ENCODE results near the gene HOXA3.

The HOXA3 gene

DNA sequence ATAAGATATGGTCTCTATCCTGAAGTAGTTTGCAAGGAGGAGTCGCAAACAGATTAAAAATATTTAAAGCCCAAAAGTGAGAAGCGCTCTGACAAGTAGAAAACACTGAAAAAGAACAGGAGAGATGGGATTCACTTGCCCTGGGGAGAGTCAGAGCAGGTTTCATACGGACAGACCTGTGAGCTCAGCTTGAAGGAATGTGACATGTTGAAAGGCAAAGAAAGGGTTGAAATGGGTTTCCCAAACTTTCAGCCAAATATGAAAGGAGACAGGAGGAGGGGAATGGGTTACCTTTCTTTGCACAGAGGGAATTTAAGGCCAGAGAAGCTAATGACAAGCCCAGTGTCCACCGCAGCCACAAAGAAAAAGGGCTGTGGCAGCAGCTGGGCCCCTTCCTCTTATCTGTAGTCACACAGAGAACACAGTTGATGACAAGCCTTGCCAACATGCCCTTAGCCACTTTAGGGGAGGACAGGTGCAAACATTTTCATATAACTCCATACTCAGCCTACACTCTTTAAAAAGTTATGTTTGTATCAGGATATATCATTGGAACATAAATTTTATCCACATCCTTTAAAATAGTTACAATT lies 71.4 kb downstream of the HOXA3 start:
- TF ChIP-seq SPI1 (IDR thresholded peaks at IDR 0.05; ENCODE audit: borderline replicate concordance, low read depth) (no peak), GABPA (IDR thresholded peaks at IDR 0.05; ENCODE audit: low read depth) (no peak), POLR2AphosphoS5 (IDR thresholded peaks at IDR 0.05; ENCODE audit: low read depth) (no peak)
- TF ChIP-seq, protein P1, sequence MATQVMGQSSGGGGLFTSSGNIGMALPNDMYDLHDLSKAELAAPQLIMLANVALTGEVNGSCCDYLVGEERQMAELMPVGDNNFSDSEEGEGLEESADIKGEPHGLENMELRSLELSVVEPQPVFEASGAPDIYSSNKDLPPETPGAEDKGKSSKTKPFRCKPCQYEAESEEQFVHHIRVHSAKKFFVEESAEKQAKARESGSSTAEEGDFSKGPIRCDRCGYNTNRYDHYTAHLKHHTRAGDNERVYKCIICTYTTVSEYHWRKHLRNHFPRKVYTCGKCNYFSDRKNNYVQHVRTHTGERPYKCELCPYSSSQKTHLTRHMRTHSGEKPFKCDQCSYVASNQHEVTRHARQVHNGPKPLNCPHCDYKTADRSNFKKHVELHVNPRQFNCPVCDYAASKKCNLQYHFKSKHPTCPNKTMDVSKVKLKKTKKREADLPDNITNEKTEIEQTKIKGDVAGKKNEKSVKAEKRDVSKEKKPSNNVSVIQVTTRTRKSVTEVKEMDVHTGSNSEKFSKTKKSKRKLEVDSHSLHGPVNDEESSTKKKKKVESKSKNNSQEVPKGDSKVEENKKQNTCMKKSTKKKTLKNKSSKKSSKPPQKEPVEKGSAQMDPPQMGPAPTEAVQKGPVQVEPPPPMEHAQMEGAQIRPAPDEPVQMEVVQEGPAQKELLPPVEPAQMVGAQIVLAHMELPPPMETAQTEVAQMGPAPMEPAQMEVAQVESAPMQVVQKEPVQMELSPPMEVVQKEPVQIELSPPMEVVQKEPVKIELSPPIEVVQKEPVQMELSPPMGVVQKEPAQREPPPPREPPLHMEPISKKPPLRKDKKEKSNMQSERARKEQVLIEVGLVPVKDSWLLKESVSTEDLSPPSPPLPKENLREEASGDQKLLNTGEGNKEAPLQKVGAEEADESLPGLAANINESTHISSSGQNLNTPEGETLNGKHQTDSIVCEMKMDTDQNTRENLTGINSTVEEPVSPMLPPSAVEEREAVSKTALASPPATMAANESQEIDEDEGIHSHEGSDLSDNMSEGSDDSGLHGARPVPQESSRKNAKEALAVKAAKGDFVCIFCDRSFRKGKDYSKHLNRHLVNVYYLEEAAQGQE (IDR thresholded peaks at IDR 0.05; ENCODE audit: insufficient replicate concordance, low read depth): no peak
- TF ChIP-seq, protein P2, sequence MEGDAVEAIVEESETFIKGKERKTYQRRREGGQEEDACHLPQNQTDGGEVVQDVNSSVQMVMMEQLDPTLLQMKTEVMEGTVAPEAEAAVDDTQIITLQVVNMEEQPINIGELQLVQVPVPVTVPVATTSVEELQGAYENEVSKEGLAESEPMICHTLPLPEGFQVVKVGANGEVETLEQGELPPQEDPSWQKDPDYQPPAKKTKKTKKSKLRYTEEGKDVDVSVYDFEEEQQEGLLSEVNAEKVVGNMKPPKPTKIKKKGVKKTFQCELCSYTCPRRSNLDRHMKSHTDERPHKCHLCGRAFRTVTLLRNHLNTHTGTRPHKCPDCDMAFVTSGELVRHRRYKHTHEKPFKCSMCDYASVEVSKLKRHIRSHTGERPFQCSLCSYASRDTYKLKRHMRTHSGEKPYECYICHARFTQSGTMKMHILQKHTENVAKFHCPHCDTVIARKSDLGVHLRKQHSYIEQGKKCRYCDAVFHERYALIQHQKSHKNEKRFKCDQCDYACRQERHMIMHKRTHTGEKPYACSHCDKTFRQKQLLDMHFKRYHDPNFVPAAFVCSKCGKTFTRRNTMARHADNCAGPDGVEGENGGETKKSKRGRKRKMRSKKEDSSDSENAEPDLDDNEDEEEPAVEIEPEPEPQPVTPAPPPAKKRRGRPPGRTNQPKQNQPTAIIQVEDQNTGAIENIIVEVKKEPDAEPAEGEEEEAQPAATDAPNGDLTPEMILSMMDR (IDR thresholded peaks at IDR 0.05; ENCODE audit: insufficient read depth, low read length): no peak
- no peak overlapping the region for H3K27ac ChIP-seq (replicated peaks)
- no peak overlapping the region for H3K4me3 ChIP-seq (replicated peaks; ENCODE audit: insufficient read depth, low read length)
- no peaks in the 10 kb centered on the region for H3K27me3 ChIP-seq (ENCODE audit: insufficient read depth, poor library complexity, severe bottlenecking)
- no peak for DNase-seq (ENCODE audit: low read depth in 1 of 2, low spot score in 1 of 2)

DNA sequence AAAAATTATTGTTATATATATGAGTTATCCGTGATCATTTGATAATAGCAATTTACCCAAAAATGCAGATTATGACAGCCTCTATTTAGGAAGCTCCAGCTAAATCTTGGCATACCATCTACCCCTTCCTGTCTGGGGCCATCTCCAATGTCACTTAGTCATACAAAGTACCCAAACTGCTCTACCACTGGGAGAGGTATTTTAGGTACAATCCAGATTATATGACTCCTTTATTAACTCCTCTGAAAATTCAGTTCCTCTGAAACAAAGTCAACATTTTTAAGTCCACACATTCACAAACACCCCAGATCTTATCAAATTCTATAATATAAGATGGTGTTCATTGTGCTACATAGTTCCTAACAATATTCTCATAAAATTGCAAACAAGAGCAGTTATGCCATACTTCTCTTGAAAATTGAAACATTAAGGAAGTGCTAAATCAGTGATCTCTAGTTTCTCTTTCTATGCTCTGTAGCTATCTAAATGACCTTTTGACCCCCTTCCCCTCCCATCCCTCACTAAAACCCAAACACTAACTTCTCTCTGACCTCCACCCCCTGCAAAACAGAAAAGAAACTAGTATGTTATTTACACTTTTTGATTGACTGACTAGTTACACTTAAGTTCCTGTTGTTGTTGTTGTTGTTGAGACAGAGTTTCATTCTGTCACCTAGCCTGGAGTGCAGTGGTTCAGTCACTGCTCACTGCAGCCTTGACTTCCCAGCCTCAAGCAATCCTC lies 73.0 kb downstream of the HOXA3 start:
- no peaks in the 10 kb centered on the region for H3K27me3 ChIP-seq (ENCODE audit: insufficient read depth, poor library complexity, severe bottlenecking)
- TF ChIP-seq, protein P1 (IDR thresholded peaks at IDR 0.05; ENCODE audit: insufficient replicate concordance, low read depth): no peak
- TF ChIP-seq GABPA (IDR thresholded peaks at IDR 0.05; ENCODE audit: low read depth): no peak
- no peak for TF ChIP-seq SPI1 (IDR thresholded peaks at IDR 0.05; ENCODE audit: borderline replicate concordance, low read depth)
- TF ChIP-seq, protein P2 (IDR thresholded peaks at IDR 0.05; ENCODE audit: insufficient read depth, low read length): no peak
- no peak for TF ChIP-seq POLR2AphosphoS5 (IDR thresholded peaks at IDR 0.05; ENCODE audit: low read depth)
- H3K4me3 ChIP-seq (replicated peaks; ENCODE audit: insufficient read depth, low read length): no peak overlapping the region
- no peak for DNase-seq (ENCODE audit: low read depth in 1 of 2, low spot score in 1 of 2)
- no peak overlapping the region for H3K27ac ChIP-seq (replicated peaks)

DNA sequence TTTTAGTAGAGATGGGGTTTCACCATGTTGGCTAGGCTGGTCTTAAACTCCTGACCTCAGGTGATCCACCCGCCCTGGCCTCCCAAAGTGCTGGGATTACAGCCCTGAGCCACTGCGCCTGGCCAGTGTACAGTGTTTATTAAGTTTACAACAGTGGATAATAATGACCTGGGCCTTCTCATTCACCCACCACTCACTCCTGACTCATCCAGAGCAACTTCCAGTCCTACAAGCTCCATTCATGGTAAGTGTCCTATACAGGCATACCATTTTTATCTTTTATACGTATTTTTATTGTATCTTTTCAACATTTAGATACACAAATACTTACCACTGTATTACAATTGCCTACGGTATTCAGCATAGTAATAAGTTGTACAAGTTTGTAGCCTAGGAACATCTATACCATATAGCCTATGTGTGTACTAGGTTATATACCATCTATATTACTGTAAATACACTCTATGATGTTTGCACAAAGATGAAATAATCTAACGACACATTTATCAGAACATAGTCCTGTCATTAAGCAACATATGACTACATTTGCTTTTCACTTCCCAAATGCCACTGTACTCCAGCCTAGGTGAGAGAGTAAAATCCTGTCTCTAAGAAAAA lies 73.7 kb downstream of the HOXA3 start:
- no peak for TF ChIP-seq GABPA (IDR thresholded peaks at IDR 0.05; ENCODE audit: low read depth)
- Histone ChIP-seq H3K27ac (replicated peaks) (no peak overlapping the region), H3K4me3 (replicated peaks; ENCODE audit: insufficient read depth, low read length) (no peak overlapping the region), H3K27me3 (ENCODE audit: insufficient read depth, poor library complexity, severe bottlenecking) (no peaks in the 10 kb centered on the region)
- DNase-seq (ENCODE audit: low read depth in 1 of 2, low spot score in 1 of 2): no peak

DNA sequence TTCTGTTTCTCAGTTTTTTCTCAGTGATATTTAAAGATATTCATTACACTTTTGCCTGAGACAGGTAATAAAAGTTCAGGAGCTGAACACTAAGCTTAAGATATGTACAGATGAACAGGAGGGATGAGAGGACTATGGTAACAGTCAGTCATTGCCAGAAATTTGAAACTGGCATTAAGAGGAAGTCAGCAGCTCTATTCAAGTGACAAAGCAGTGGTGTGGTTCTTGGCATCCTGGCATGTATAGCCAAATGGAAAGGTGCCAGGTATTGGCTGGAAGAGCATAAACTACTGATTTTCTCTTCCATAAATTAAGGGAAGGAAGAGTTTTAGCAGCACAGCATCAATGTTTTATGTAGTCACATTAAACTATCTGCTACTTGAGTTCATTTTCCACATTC lies 79.3 kb downstream of the HOXA3 start:
- Histone ChIP-seq H3K27ac (replicated peaks) (no peak overlapping the region), H3K27me3 (ENCODE audit: insufficient read depth, poor library complexity, severe bottlenecking) (no peaks in the 10 kb centered on the region), H3K4me3 (replicated peaks; ENCODE audit: insufficient read depth, low read length) (no peak overlapping the region)
- TF ChIP-seq SPI1 (IDR thresholded peaks at IDR 0.05; ENCODE audit: borderline replicate concordance, low read depth): peak; percentile 68; the same call in 1 of the 2 replicates
- TF ChIP-seq, protein P2 (IDR thresholded peaks at IDR 0.05; ENCODE audit: insufficient read depth, low read length): no peak
- peak in 1 of 2 experiments; percentile 7 for DNase-seq (ENCODE audit: low read depth in 1 of 2, low spot score in 1 of 2)

Measured in HL-60 (cell line).